HepG2 (cell line): ENCODE measurements around the gene CPNE5. TPM values are rescaled to one million over a fixed set of nuclear protein-coding genes. Genes with fewer than 3 reads are reported as not detected.

ENCODE experiments used
- ATAC-seq: fragments of 200-7000 bp; cut with Tn5 transposase; 3 replicates; pipeline ENCODE4 v1.9.1; 2020; ENCODE audit warnings: mild to moderate bottlenecking, moderate library complexity
- BruUV-seq: library from RNA; stranded (reverse); fragments of 400-500 nt; replicated peaks from 2 replicates; lab custom pipeline; 2021; lab: Mats Ljungman, UMichigan
- CTCF ChIA-PET: fragments of 300-600 bp; formaldehyde crosslinking; extraction: SDS; loops from one replicate; lab custom pipeline; 2021; ENCODE audit warnings: low total read pairs, inconsistent platforms, low intra/inter-chr PET ratio; lab: Yijun Ruan, JAX
- POLR2A ChIA-PET: fragments of 350-600 bp; sonication (Branson Sonifier 250); formaldehyde crosslinking; loops from one replicate; lab custom pipeline; 2020; ENCODE audit warnings: antibody characterized with exemption, inconsistent platforms; lab: Yijun Ruan, JAX
- DNase-seq: peaks from one replicate; pipeline ENCODE4 v3.0.0-alpha.2; 2015; ENCODE audit warnings: low spot score
- FAIRE-seq: peaks from 3 replicates; lab custom pipeline; 2011; peaks lifted over from hg19 to GRCh38; lab: Jason Lieb, UNC
- H2AFZ ChIP-seq: one replicate; pipeline ENCODE4 v1.6.1; 2011; ENCODE audit warnings: low read length, inconsistent platforms
- H3K27ac ChIP-seq: fragments of 300-600 bp; 3 replicates; pipeline ENCODE4 v1.8.0; 2011; ENCODE audit warnings: mixed run types, mild to moderate bottlenecking, mixed read lengths, low read length, inconsistent platforms; ENCODE audit not compliant: insufficient read depth; ENCODE audit errors: extremely low read length
- H3K27me3 ChIP-seq, 2 experiments: fragments of 200-600 bp in 1 of 2; 2 replicates in 1 of 2; 3 replicates in 1 of 2; pipeline versions ENCODE4 v1.6.0 to v1.8.0; 2011; ENCODE audit warnings: low read length in 2 of 2, mild to moderate bottlenecking in 2 of 2, moderate library complexity in 2 of 2, inconsistent platforms in 1 of 2; ENCODE audit not compliant: insufficient read depth in 2 of 2, control insufficient read depth in 1 of 2
- H3K36me3 ChIP-seq, 2 experiments: fragments of 200-600 bp in 1 of 2; replicated peaks in 1 of 2; 2 replicates in 1 of 2; 3 replicates in 1 of 2; pipeline versions ENCODE4 v1.5.1 to v1.8.0; 2011; ENCODE audit warnings: low read length in 2 of 2, inconsistent platforms in 1 of 2; ENCODE audit not compliant: insufficient read depth in 2 of 2, control insufficient read depth in 1 of 2
- H3K4me1 ChIP-seq: 2 replicates; pipeline ENCODE4 v1.5.1; 2012; ENCODE audit warnings: low read length, inconsistent platforms; ENCODE audit not compliant: insufficient read depth
- H3K4me2 ChIP-seq: 2 replicates; pipeline ENCODE4 v1.6.0; 2011; ENCODE audit warnings: low read depth, low read length, inconsistent platforms
- H3K4me3 ChIP-seq, 3 experiments: fragments of 200-600 bp in 1 of 3; sonication (generic), shearing (Covaris generic) in 1 of 3; replicated peaks in 1 of 3; 2 replicates each; pipeline ENCODE4 v1.5.1; 2011 to 2016; ENCODE audit warnings: low read length in 3 of 3, inconsistent platforms in 2 of 3, low read depth in 2 of 3, mild to moderate bottlenecking in 2 of 3, control low read depth in 1 of 3, mixed read lengths in 1 of 3; ENCODE audit not compliant: insufficient read depth in 1 of 3
- H3K79me2 ChIP-seq: one replicate; pipeline ENCODE4 v1.6.1; 2011; ENCODE audit warnings: low read length, inconsistent platforms; ENCODE audit not compliant: insufficient read depth
- H3K9ac ChIP-seq: 2 replicates; pipeline ENCODE4 v1.6.0; 2011; ENCODE audit warnings: mild to moderate bottlenecking, low read depth, low read length, inconsistent platforms; ENCODE audit not compliant: insufficient read depth
- H3K9me3 ChIP-seq: 2 replicates; pipeline ENCODE4 v1.5.1; 2012; ENCODE audit warnings: mild to moderate bottlenecking, low read length
- H4K20me1 ChIP-seq: 2 replicates; pipeline ENCODE4 v1.6.0; 2011; ENCODE audit warnings: inconsistent platforms, mild to moderate bottlenecking, low read length, moderate library complexity; ENCODE audit not compliant: insufficient read depth
- EZH2 ChIP-seq: conservative IDR thresholded peaks from 2 replicates; pipeline ENCODE4 v1.6.1; 2012; ENCODE audit warnings: mild to moderate bottlenecking, low read depth, low read length, moderate library complexity
- HBP1 ChIP-seq: IDR thresholded peaks from 2 replicates; pipeline ENCODE4 v1.6.1; 2016; ENCODE audit warnings: low read depth, control low read depth
- MTF1 ChIP-seq: sonication (generic); formaldehyde crosslinking; IDR thresholded peaks from 2 replicates; pipeline ENCODE4 v1.5.0; 2020; ENCODE audit warnings: missing genetic modification reagents
- PITX1 ChIP-seq: sonication (generic); formaldehyde crosslinking; IDR thresholded peaks from 2 replicates; pipeline ENCODE4 v1.5.1; 2020; ENCODE audit warnings: mild to moderate bottlenecking, missing genetic modification reagents
- ZFX ChIP-seq: sonication (generic); formaldehyde crosslinking; IDR thresholded peaks from 2 replicates; pipeline ENCODE4 v1.4.0; 2020; ENCODE audit warnings: mild to moderate bottlenecking, low read depth, missing genetic modification reagents, moderate library complexity
- ZNF232 ChIP-seq: sonication (generic); formaldehyde crosslinking; IDR thresholded peaks from 2 replicates; pipeline ENCODE4 v1.4.0; 2020; ENCODE audit warnings: missing genetic modification reagents, borderline replicate concordance
- ZNF441 ChIP-seq: sonication (generic); formaldehyde crosslinking; IDR thresholded peaks from 2 replicates; pipeline ENCODE4 v1.7.0; 2021; ENCODE audit warnings: missing genetic modification reagents, borderline replicate concordance
- ZNF546 ChIP-seq: sonication (generic); formaldehyde crosslinking; conservative IDR thresholded peaks from 2 replicates; pipeline ENCODE4 v1.8.1; 2023; ENCODE audit warnings: mild to moderate bottlenecking, missing genetic modification reagents
- ZNF777 ChIP-seq: sonication (generic); formaldehyde crosslinking; IDR thresholded peaks from 2 replicates; pipeline ENCODE4 v1.4.0; 2020; ENCODE audit warnings: missing genetic modification reagents
- WGBS: methylation state at CpG from one replicate; pipeline ENCODE4 v1.1.6; 2017; ENCODE audit warnings: low lambda C conversion rate; 5-methylcytosine and 5-hydroxymethylcytosine counted together
- in situ Hi-C: cut with HindIII; loops from 2 replicates; pipeline ENCODE4 v1.10.0; 2017; ENCODE audit warnings: low pct_unique_long_range_greater_than_20kb; ENCODE audit not compliant: extremely low pct_ligation_motif_present
- intact Hi-C: fragments of 100-400 bp; cut with micrococcal nuclease; formaldehyde crosslinking; loops from one replicate; pipeline ENCODE4 v1.10.0; 2022; ENCODE audit not compliant: unreplicated experiment
- polyA plus RNA-seq, 8 experiments: library from polyadenylated mRNA; depleted of rRNA in 3 of 8; stranded (reverse) in 7 of 8; unstranded in 1 of 8; fragments of >200 nt; fragmentation: Illumina TruSeq in 4 of 8; extraction: Trizol in 4 of 8; gene quantifications; 2 replicates each; pipeline versions ENCODE4 v1.2.1 to v1.2.3, GENCODE V29; 2011 to 2016; ENCODE audit warnings: low read depth in 4 of 8, missing spikeins in 1 of 8, mixed read lengths in 1 of 8; ENCODE audit not compliant: insufficient read depth in 1 of 8
- total RNA-seq, 5 experiments: library from RNA; depleted of rRNA; stranded (reverse); fragments of >200 nt; fragmentation: Illumina TruSeq; extraction: Trizol; gene quantifications; 2 replicates each; pipeline ENCODE4 v1.2.3, GENCODE V29; 2016; ENCODE audit warnings: low read depth in 1 of 5
- TF ChIP-seq, protein P1 (sequence below): sonication (generic); formaldehyde crosslinking; IDR thresholded peaks from 2 replicates; pipeline ENCODE4 v1.8.0; 2022; ENCODE audit warnings: mild to moderate bottlenecking, missing genetic modification reagents, borderline replicate concordance

The CPNE5 gene
- total and polyA plus RNA-seq, 2 of the 13 experiments (the other 11 are each of a cell fraction or from before 2014, with no cell fraction given): 0.16 TPM; not detected in 1

DNA sequence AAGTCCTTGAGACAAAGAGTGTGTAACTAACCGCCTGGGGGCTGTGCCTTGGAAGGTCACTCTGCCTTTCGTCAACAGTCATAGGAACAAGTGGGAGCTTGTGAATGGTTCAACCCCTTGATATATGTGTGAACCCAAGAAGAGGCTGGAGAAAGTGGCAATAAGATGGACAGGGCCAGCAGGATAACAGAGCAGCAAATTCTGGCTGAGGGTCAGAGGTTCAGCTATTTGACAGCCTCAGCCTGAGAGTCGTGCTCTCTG is 54.9 kb downstream of the CPNE5 start:
- Histone ChIP-seq H3K4me2 (no peak overlapping the region), H3K9me3 (no peaks in the 10 kb centered on the region), H3K27ac (no peak overlapping the region), H3K4me1 (peaks cover 12% of the 10 kb centered on the region), H3K9ac (no peak overlapping the region), H3K79me2 (no peaks in the 10 kb centered on the region), H4K20me1 (no peaks in the 10 kb centered on the region), H2AFZ (no peak overlapping the region), H3K27me3 (peaks cover 5 to 65% of the 10 kb centered on the region in 2 experiments; a peak in 4 of 5 replicates), H3K4me3 (no peak overlapping the region), H3K36me3 (no peaks in the 10 kb centered on the region)
- no peak for ATAC-seq
- POLR2A ChIA-PET: no interaction called here
- in situ Hi-C loops: no loop called here
- FAIRE-seq: no peak
- CTCF ChIA-PET: no interaction called here
- no peak for DNase-seq
- TF ChIP-seq PITX1 (CRISPR knock-in tag) (no peak), ZFX (CRISPR knock-in tag) (no peak), ZNF441 (no peak), HBP1 (CRISPR knock-in tag) (no peak), ZNF777 (CRISPR knock-in tag) (no peak), ZNF232 (no peak), ZNF546 (CRISPR knock-in tag) (no peak), EZH2 (no peak), MTF1 (CRISPR knock-in tag) (no peak)
- TF ChIP-seq, protein P1, sequence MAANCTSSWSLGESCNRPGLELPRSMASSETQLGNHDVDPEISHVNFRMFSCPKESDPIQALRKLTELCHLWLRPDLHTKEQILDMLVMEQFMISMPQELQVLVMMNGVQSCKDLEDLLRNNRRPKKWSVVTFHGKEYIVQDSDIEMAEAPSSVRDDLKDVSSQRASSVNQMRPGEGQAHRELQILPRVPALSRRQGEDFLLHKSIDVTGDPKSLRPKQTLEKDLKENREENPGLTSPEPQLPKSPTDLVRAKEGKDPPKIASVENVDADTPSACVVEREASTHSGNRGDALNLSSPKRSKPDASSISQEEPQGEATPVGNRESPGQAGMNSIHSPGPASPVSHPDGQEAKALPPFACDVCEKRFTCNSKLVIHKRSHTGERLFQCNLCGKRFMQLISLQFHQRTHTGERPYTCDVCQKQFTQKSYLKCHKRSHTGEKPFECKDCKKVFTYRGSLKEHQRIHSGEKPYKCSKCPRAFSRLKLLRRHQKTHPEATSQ: no peak
- WGBS: 16% methylated on average over 3 of the region's 3 CpGs
- BruUV-seq: no TSS peak
- intact Hi-C loops: no loop called here
